GM12878 (cell line): ENCODE measurements around the gene CCDC182. TPM values are rescaled to one million over a fixed set of nuclear protein-coding genes. Genes with fewer than 3 reads are reported as not detected.

Experiments
- ATAC-seq: fragments of 200-7000 bp; cut with Tn5 transposase; 3 replicates; pipeline ENCODE4 v1.9.1; 2020; ENCODE audit warnings: mild to moderate bottlenecking, moderate library complexity
- BruUV-seq: library from RNA; stranded (reverse); fragments of 400-500 nt; replicated peaks from 2 replicates; lab custom pipeline; 2021; lab: Mats Ljungman, UMichigan
- CTCF ChIA-PET: fragments of 300-600 bp; sonication (Branson Sonifier 250); formaldehyde crosslinking; extraction: SDS; loops from one replicate; lab custom pipeline; 2021; ENCODE audit warnings: inconsistent platforms; lab: Yijun Ruan, JAX
- POLR2A ChIA-PET: fragments of 350-600 bp; formaldehyde crosslinking; extraction: SDS; loops from one replicate; lab custom pipeline; 2021; ENCODE audit warnings: inconsistent platforms; lab: Charles Lee
- RAD21 ChIA-PET: fragments of 300-600 bp; sonication (Branson Sonifier 250); formaldehyde crosslinking; loops from one replicate; lab custom pipeline; 2023; ENCODE audit warnings: antibody characterized with exemption; ENCODE audit not compliant: unreplicated experiment; lab: Charles Lee
- SMC1A ChIA-PET: fragments of 300-600 bp; sonication (Branson Sonifier 250); formaldehyde crosslinking; loops from one replicate; lab custom pipeline; 2023; ENCODE audit not compliant: unreplicated experiment, uncharacterized antibody; lab: Charles Lee
- DNase-seq: peaks from one replicate; pipeline ENCODE4 v3.0.0-alpha.2; 2011; ENCODE audit warnings: low read depth, low spot score
- FAIRE-seq: peaks from 3 replicates; lab custom pipeline; 2011; peaks lifted over from hg19 to GRCh38; lab: Jason Lieb, UNC
- H2AFZ ChIP-seq: 2 replicates; pipeline ENCODE4 v1.6.0; 2011; ENCODE audit warnings: low read depth, low read length, control low read depth; ENCODE audit not compliant: control insufficient read depth
- H3K27ac ChIP-seq: 2 replicates; pipeline ENCODE4 v1.5.1; 2011; ENCODE audit warnings: control low read depth; ENCODE audit not compliant: control insufficient read depth, insufficient read depth
- H3K27me3 ChIP-seq, 2 experiments: replicated peaks in 1 of 2; 2 replicates each; pipeline versions ENCODE4 v1.6.0 to v1.6.1; 2011; ENCODE audit warnings: low read length in 1 of 2; ENCODE audit not compliant: control insufficient read depth in 2 of 2, insufficient read depth in 2 of 2
- H3K36me3 ChIP-seq, 2 experiments: 2 replicates each; pipeline ENCODE4 v1.5.1; 2011; ENCODE audit warnings: low read length in 1 of 2; ENCODE audit not compliant: control insufficient read depth in 2 of 2, insufficient read depth in 2 of 2
- H3K4me1 ChIP-seq: 2 replicates; pipeline ENCODE4 v1.6.1; 2011; ENCODE audit warnings: mild to moderate bottlenecking, low read length, moderate library complexity, mixed read lengths; ENCODE audit not compliant: control insufficient read depth, insufficient read depth
- H3K4me2 ChIP-seq: 2 replicates; pipeline ENCODE4 v1.6.0; 2011; ENCODE audit warnings: control low read depth; ENCODE audit not compliant: control insufficient read depth, insufficient read depth
- H3K4me3 ChIP-seq: fragments of 200-600 bp; sonication (generic); 2 replicates; pipeline ENCODE4 v1.5.1; 2016
- H3K79me2 ChIP-seq: 2 replicates; pipeline ENCODE4 v1.6.0; 2011; ENCODE audit warnings: low read length; ENCODE audit not compliant: control insufficient read depth, insufficient read depth
- H3K9ac ChIP-seq: 2 replicates; pipeline ENCODE4 v1.8.0; 2011; ENCODE audit warnings: low read length, control low read depth, mixed read lengths; ENCODE audit not compliant: control insufficient read depth, insufficient read depth
- H3K9me3 ChIP-seq: replicated peaks from 3 replicates; pipeline ENCODE4 v1.5.1; 2011; ENCODE audit warnings: mild to moderate bottlenecking, low read length; ENCODE audit not compliant: control insufficient read depth, insufficient read depth
- H4K20me1 ChIP-seq: 2 replicates; pipeline ENCODE4 v1.6.0; 2011; ENCODE audit not compliant: control insufficient read depth, insufficient read depth
- BHLHE40 ChIP-seq, 2 experiments: fragments of 450-650 bp in 1 of 2; IDR thresholded peaks; 2 replicates each; pipeline ENCODE4 v1.6.1; 2011 to 2017; ENCODE audit warnings: low read depth in 2 of 2, borderline replicate concordance in 1 of 2, improper control_type of control experiment in 1 of 2, low read length in 1 of 2, mild to moderate bottlenecking in 1 of 2
- ESRRA ChIP-seq: IDR thresholded peaks from 2 replicates; pipeline ENCODE4 v1.6.1; 2012; ENCODE audit warnings: mild to moderate bottlenecking, low read length, improper control_type of control experiment
- GATAD2B ChIP-seq: fragments of 450-650 bp; conservative IDR thresholded peaks from 2 replicates; pipeline ENCODE4 v1.6.1; 2017; ENCODE audit warnings: low read depth, mild to moderate bottlenecking, moderate library complexity
- KLF5 ChIP-seq: fragments of 450-650 bp; IDR thresholded peaks from 2 replicates; pipeline ENCODE4 v1.6.1; 2014; ENCODE audit warnings: mild to moderate bottlenecking; ENCODE audit not compliant: partially characterized antibody
- NR2C2 ChIP-seq: IDR thresholded peaks from 2 replicates; pipeline ENCODE4 v1.6.1; 2011; ENCODE audit warnings: borderline replicate concordance, low read depth; ENCODE audit not compliant: control insufficient read depth, insufficient read length
- PRDM15 ChIP-seq: fragments of 450-650 bp; formaldehyde crosslinking; IDR thresholded peaks from 2 replicates; pipeline ENCODE4 v1.4.0; 2020; ENCODE audit warnings: mild to moderate bottlenecking, moderate library complexity
- REST ChIP-seq: IDR thresholded peaks from 2 replicates; pipeline ENCODE4 v1.6.1; 2012; ENCODE audit warnings: mild to moderate bottlenecking, low read depth, low read length
- SUPT20H ChIP-seq: IDR thresholded peaks from 2 replicates; pipeline ENCODE4 v1.6.1; 2011; ENCODE audit warnings: low read depth, mild to moderate bottlenecking, low read length, moderate library complexity, borderline replicate concordance; ENCODE audit not compliant: control insufficient read depth
- TBL1XR1 ChIP-seq: IDR thresholded peaks from 2 replicates; pipeline ENCODE4 v1.6.1; 2012; ENCODE audit warnings: low read depth, low read length, improper control_type of control experiment
- ZSCAN29 ChIP-seq: fragments of 450-650 bp; IDR thresholded peaks from 2 replicates; pipeline ENCODE4 v1.6.1; 2017; ENCODE audit warnings: mild to moderate bottlenecking, moderate library complexity
- WGBS: methylation state at CpG from one replicate; pipeline ENCODE4 v1.1.6; 2016; ENCODE audit warnings: low lambda C conversion rate; ENCODE audit not compliant: insufficient replicate concordance, insufficient coverage; ENCODE audit errors: missing lambda C conversion rate; 5-methylcytosine and 5-hydroxymethylcytosine counted together
- in situ Hi-C: fragments of 300-500 bp; cut with MboI; formaldehyde crosslinking; loops from 9 replicates; pipeline ENCODE4 v1.14.3; 2018; ENCODE audit warnings: mixed read lengths
- intact Hi-C: fragments of 100-400 bp; cut with micrococcal nuclease; formaldehyde crosslinking; loops from one replicate; pipeline ENCODE4 v1.14.2; 2022; ENCODE audit not compliant: unreplicated experiment
- polyA plus RNA-seq, 11 experiments: library from polyadenylated mRNA; depleted of rRNA in 4 of 11; unstranded in 6 of 11; stranded (reverse) in 5 of 11; fragments of >200 nt; fragmentation: Nextera tagmentation in 4 of 11; fragmentation: Illumina TruSeq in 1 of 11; extraction: Ambion mirVana in 4 of 11; extraction: Trizol in 1 of 11; gene quantifications; 1 replicate in 1 of 11; 2 replicates in 10 of 11; pipeline versions ENCODE4 v1.2.1 to v1.2.3, GENCODE V29; 2011 to 2016; ENCODE audit warnings: inconsistent platforms in 2 of 11, missing spikeins in 2 of 11, low read depth in 1 of 11
- total RNA-seq, 4 experiments: library from RNA; depleted of rRNA in 3 of 4; stranded (reverse); fragments of >200 nt in 3 of 4; fragmentation: Illumina TruSeq in 1 of 4; extraction: Trizol in 1 of 4; gene quantifications; 2 replicates each; pipeline versions ENCODE4 v1.2.1 to v1.2.3, GENCODE V29; 2013 to 2021

The CCDC182 gene
- total and polyA plus RNA-seq, 10 of the 15 experiments (the other 5 are each of a cell fraction or from before 2014, with no cell fraction given): not detected

- no peaks in the 10 kb centered on the region for H3K4me1 ChIP-seq
- H3K79me2 ChIP-seq: no peaks in the 10 kb centered on the region
- CTCF ChIA-PET: interaction anchor here (0.9 to 1.3 kb wide), 5 partner anchors 81 to 623 kb away, joined by 3 to 6 read pairs (median 5); no protein-coding TSS in a partner anchor
- BruUV-seq: no TSS peak
- POLR2A ChIA-PET: interaction anchor here (0.5 kb wide), 1 partner anchor 12 kb away, joined by 3 read pairs; no protein-coding TSS in a partner anchor
- no peak for FAIRE-seq
- no peak overlapping the region for H3K4me3 ChIP-seq
- WGBS: 30% methylated on average over 8 of the region's 8 CpGs
- no peaks in the 10 kb centered on the region for H3K36me3 ChIP-seq
- no peak overlapping the region for H3K9ac ChIP-seq
- intact Hi-C loops (no loop called here), in situ Hi-C loops (no loop called here)
- no peak overlapping the region for H3K4me2 ChIP-seq
- no peaks in the 10 kb centered on the region; a peak in 1 of 4 replicates for H3K27me3 ChIP-seq
- no peak for ATAC-seq
- no peak overlapping the region for H3K27ac ChIP-seq
- TF ChIP-seq NR2C2 (no peak), REST (no peak), PRDM15 (CRISPR knock-in tag) (no peak), BHLHE40 (IDR thresholded peaks at IDR 0.05; ENCODE audit: borderline replicate concordance in 1 of 2, low read depth in 2 of 2, low read length in 1 of 2) (no peak), GATAD2B (no peak), TBL1XR1 (no peak), KLF5 (no peak), ZSCAN29 (no peak), SUPT20H (no peak), ESRRA (no peak)
- RAD21 ChIA-PET: no interaction called here
- SMC1A ChIA-PET: interaction anchor here (1.2 kb wide), 1 partner anchor 154 kb away, joined by 3 read pairs; no protein-coding TSS in a partner anchor
- H2AFZ ChIP-seq: no peak overlapping the region
- DNase-seq: no peak
- no peaks in the 10 kb centered on the region for H3K9me3 ChIP-seq
- no peaks in the 10 kb centered on the region for H4K20me1 ChIP-seq
These were observed 7.2 kb upstream of the CCDC182 start for GRCh38 chr17:57752031-57752905.
